ENCODE measurements around the gene IGDCC3.

IGDCC3 gene

GRCh38 chr15:65303687-65304380 lies 74.0 kb downstream of the IGDCC3 start:
- in situ Hi-C loops (cut with MboI; ENCODE audit: low sequenced_read_pairs), result no loop called here

DNA sequence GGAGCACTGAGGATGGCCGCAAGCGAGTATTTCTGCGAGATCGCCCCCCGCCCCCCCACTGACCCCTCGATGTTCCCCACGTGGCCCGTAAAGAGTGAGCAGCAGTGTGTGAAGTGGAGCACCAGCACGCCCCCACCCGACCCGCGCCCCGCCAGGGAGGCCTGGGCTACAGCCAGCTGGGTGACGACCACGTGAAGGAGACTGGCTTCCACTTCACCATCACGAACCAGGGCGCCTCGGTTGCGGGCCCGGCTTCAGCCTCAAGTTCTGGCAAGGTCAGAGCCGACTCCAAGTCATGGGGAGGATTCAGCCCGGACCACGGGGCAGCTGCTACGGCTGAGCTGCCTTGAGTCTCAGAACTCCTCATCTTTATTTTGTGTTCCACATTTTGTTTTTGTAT lies 75.7 kb downstream of the IGDCC3 start:
- in situ Hi-C loops (cut with MboI; ENCODE audit: low sequenced_read_pairs), result no loop called here

DNA sequence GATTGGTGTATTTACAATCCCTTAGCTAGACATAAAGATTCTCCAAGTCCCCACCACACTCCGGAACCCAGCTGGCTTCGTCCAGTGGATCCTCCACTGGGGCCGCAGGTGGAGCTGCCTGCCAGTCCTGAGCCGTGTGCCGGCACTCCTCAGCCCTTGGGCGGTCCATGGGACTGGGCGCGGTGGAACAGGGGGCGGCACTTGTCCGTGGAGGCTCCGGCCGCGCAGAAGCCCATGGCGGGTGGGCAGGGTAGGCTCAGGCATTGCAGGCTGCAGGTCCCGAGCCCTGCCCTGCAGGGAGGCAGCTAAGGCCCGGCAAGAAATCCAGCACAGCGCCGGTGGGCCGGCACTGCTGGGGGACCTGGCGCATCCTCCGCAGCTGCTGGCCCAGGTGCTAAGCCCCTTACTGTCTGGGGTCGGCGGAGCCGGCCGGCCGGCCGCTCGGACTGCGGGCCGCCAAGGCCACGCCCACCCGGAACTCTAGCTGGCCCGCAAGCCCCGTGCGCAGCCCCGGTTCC lies 76.8 kb downstream of the IGDCC3 start:
- in situ Hi-C loops (cut with MboI; ENCODE audit: low sequenced_read_pairs), result no loop called here

DNA sequence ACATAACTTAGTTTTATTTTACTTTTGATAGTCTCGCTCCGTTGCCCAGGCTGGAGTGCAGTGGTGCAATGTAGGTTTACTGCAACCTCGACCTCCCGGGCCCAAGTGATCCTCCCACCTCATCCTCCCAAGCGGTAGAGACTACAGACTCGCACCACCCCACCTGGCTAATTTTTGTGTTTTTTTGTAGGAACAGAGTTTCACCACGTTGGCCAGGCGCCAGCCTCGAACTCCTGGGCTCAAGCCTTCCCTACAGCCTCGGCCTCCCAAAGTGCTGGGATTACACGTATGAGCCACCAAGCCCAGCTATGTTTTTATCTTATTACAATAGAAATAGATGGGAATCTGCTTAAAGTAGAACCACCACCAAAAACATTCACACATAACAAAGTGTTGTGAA lies 79.1 kb downstream of the IGDCC3 start:
- in situ Hi-C loops (cut with MboI; ENCODE audit: low sequenced_read_pairs), result no loop called here

GRCh38 chr15:65292938-65293518 lies 84.8 kb downstream of the IGDCC3 start:
- in situ Hi-C loops (cut with MboI; ENCODE audit: low sequenced_read_pairs), result no loop called here

DNA sequence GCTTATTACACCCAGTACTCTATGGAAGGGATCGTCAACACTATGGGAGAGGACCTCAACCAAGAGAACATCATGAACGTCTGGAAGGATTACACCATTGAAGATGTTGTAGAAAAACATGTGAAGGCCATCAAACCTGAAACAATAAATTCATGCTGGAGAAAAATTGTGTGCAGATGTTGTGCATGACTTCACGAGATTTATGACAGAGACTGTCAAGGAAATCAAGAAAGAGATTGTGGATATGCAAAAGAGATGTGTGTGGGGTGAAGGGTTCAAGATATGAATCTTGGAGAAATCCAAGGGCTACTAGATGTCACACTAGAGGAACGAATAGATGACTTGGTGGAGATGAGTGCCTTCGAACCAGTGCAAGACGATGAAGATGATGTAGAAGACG lies 87.6 kb downstream of the IGDCC3 start:
- in situ Hi-C loops (cut with MboI; ENCODE audit: low sequenced_read_pairs), result no loop called here

DNA sequence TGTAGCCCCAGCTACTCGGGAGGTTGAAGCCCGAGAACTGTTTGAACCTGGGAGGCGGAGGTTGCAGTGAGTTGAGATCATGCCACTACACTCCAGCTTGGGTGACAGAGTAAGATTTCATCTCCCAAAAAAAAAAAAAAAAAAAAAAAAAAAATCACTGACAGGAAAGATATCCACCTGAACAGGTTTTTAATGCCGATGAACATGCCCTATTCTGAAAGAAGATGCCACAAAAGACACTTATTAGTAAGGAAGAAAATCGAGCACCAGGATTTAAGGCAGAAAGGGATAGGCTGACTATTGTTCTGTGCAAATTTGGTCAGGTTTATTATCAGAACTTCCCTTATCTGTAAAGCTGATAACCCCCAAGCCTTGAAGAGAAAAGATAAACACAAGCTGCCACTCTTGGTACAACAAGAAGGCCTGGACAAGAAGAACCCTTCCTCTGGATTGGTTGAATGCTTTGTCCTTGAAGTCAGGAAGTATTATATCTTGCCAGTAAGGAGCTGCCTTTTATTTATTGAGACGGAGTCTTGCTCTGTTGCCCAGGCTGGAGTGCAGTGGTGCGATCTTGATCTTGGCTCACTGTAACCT lies 88.4 kb downstream of the IGDCC3 start:
- in situ Hi-C loops (cut with MboI; ENCODE audit: low sequenced_read_pairs), result no loop called here

- in situ Hi-C loops (cut with MboI; ENCODE audit: low sequenced_read_pairs), result no loop called here
Observed at GRCh38 chr15:65287520-65287855, 90.3 kb downstream of the IGDCC3 start.

GRCh38 chr15:65286704-65287519 lies 90.9 kb downstream of the IGDCC3 start, which contains the start of gene PARP16:
Gene PARP16, minus strand, starts transcription at chr15:65286883. Its CDS starts 457 bp downstream, at chr15:65286426.
- in situ Hi-C loops (cut with MboI; ENCODE audit: low sequenced_read_pairs), result no loop called here

- in situ Hi-C loops (cut with MboI; ENCODE audit: low sequenced_read_pairs), result no loop called here
Observed at GRCh38 chr15:65286069-65286703, 91.6 kb downstream of the IGDCC3 start.

GRCh38 chr15:65285291-65286068 lies 92.3 kb downstream of the IGDCC3 start:
- in situ Hi-C loops (cut with MboI; ENCODE audit: low sequenced_read_pairs), result no loop called here

GRCh38 chr15:65278480-65278879 lies 99.3 kb downstream of the IGDCC3 start:
- in situ Hi-C loops (cut with MboI; ENCODE audit: low sequenced_read_pairs), result no loop called here
